ENCODE measurements around the gene SMPDL3B.
"Not testable (repeated sequence)": the region's sequence is repeated elsewhere in the genome, so short reads cannot be mapped to it uniquely, and the experiment has no call there.

The SMPDL3B gene

DNA sequence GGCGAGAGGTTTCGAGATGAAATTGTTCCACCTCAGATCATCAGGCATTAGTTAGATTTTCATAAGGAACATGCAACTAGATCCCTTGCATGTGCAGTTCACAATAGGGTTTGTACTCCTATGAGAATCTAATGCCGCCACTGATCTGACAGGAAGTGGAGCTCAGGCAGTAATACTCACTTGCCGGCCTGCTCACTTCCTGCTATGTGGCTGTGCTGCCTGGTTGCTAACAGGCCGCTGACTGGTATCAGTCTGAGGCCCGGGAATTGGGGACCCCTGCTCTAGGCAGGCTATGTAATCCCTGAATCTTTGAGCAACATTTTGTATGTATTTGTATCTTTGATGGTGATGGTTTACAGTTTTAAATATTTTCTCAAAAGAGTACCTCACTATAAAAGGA, 57.5 kb downstream of the SMPDL3B start:
- no peak overlapping the region for H3K4me2 ChIP-seq (ENCODE audit: low read length)
- H4K20me1 ChIP-seq (ENCODE audit: control insufficient read depth, insufficient read depth, low read depth, low read length): no peaks in the 10 kb centered on the region
- TF ChIP-seq, protein P1, sequence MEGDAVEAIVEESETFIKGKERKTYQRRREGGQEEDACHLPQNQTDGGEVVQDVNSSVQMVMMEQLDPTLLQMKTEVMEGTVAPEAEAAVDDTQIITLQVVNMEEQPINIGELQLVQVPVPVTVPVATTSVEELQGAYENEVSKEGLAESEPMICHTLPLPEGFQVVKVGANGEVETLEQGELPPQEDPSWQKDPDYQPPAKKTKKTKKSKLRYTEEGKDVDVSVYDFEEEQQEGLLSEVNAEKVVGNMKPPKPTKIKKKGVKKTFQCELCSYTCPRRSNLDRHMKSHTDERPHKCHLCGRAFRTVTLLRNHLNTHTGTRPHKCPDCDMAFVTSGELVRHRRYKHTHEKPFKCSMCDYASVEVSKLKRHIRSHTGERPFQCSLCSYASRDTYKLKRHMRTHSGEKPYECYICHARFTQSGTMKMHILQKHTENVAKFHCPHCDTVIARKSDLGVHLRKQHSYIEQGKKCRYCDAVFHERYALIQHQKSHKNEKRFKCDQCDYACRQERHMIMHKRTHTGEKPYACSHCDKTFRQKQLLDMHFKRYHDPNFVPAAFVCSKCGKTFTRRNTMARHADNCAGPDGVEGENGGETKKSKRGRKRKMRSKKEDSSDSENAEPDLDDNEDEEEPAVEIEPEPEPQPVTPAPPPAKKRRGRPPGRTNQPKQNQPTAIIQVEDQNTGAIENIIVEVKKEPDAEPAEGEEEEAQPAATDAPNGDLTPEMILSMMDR (IDR thresholded peaks at IDR 0.05; ENCODE audit: low read depth, low read length, poor library complexity, severe bottlenecking): no peak
- TF ChIP-seq EZH2phosphoT487 (IDR thresholded peaks at IDR 0.05; ENCODE audit: borderline replicate concordance, low read length): no peak
- no peaks in the 10 kb centered on the region for H3K79me2 ChIP-seq (ENCODE audit: control insufficient read depth, low read length)
- H3K9me3 ChIP-seq (ENCODE audit: control insufficient read depth, insufficient read depth, low read length): no peaks in the 10 kb centered on the region
- H3F3A ChIP-seq (ENCODE audit: control insufficient read depth, insufficient read depth): no peaks in the 10 kb centered on the region
- H3K27me3 ChIP-seq (ENCODE audit: control insufficient read depth, low read length): no peaks in the 10 kb centered on the region
- H3K27ac ChIP-seq (ENCODE audit: low read depth, low read length): no peak overlapping the region
- peaks cover 91% of the 10 kb centered on the region for H3K36me3 ChIP-seq (ENCODE audit: control insufficient read depth, low read length)
- no peaks in the 10 kb centered on the region for H3K4me1 ChIP-seq (ENCODE audit: control insufficient read depth, low read length)
- H3K9me2 ChIP-seq (replicated peaks; ENCODE audit: control insufficient read depth, low read length): no peaks in the 10 kb centered on the region
- no peak overlapping the region for H3K4me3 ChIP-seq (ENCODE audit: low read length)

DNA sequence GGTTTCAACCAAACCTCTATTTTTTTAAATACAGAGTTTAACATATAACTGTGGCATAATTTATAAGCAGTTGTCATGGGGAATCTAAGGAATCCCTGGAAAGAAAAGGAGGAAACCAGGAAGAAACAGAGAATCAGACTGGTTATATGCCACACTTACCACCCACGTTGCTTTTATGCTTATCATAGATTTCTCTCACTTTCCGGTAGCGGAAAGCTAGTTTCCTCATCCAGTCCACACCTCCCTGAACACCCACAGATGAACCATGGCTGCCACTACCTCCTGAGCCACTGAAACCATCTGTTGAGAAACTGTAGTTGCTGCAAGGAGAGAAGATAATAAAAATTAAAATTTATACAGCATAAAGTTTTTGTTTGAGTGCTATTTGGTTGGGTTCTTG, 58.4 kb downstream of the SMPDL3B start:
- no peak overlapping the region for H3K4me2 ChIP-seq (ENCODE audit: low read length)
- no peaks in the 10 kb centered on the region for H3K27me3 ChIP-seq (ENCODE audit: control insufficient read depth, low read length)
- no peaks in the 10 kb centered on the region for H4K20me1 ChIP-seq (ENCODE audit: control insufficient read depth, insufficient read depth, low read depth, low read length)
- no peaks in the 10 kb centered on the region for H3K9me3 ChIP-seq (ENCODE audit: control insufficient read depth, insufficient read depth, low read length)
- peaks cover 91% of the 10 kb centered on the region for H3K36me3 ChIP-seq (ENCODE audit: control insufficient read depth, low read length)
- H3K79me2 ChIP-seq (ENCODE audit: control insufficient read depth, low read length): no peaks in the 10 kb centered on the region
- no peaks in the 10 kb centered on the region for H3K4me1 ChIP-seq (ENCODE audit: control insufficient read depth, low read length)
- H3F3A ChIP-seq (ENCODE audit: control insufficient read depth, insufficient read depth): no peaks in the 10 kb centered on the region
- H3K4me3 ChIP-seq (ENCODE audit: low read length): no peak overlapping the region
- no peaks in the 10 kb centered on the region for H3K9me2 ChIP-seq (replicated peaks; ENCODE audit: control insufficient read depth, low read length)
- H3K27ac ChIP-seq (ENCODE audit: low read depth, low read length): no peak overlapping the region
- TF ChIP-seq, protein P1 (IDR thresholded peaks at IDR 0.05; ENCODE audit: low read depth, low read length, poor library complexity, severe bottlenecking): no peak
- no peak for TF ChIP-seq EZH2phosphoT487 (IDR thresholded peaks at IDR 0.05; ENCODE audit: borderline replicate concordance, low read length)

DNA sequence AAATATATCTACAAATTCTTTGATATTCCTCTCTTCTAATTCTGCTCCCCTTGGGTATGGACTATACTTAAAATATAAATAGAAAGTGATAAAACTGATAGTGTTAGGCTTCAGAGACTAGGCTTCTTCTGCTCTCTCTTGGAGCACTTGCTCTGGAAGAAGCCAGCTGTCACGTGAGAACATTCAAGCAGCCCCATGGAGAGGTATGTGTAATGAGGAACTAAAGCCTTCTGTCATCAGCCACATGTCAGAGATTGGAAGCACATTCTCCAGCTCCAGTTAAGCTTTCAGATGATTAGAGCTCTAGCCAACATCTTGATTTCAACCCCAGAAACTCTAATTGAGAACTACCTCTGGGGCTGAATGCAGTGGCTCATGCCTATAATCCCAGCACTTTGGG, 59.3 kb downstream of the SMPDL3B start:
- Histone ChIP-seq H3F3A (ENCODE audit: control insufficient read depth, insufficient read depth) (no peaks in the 10 kb centered on the region), H3K27ac (ENCODE audit: low read depth, low read length) (no peak overlapping the region), H3K9me2 (replicated peaks; ENCODE audit: control insufficient read depth, low read length) (no peaks in the 10 kb centered on the region), H3K4me2 (ENCODE audit: low read length) (no peak overlapping the region), H3K36me3 (ENCODE audit: control insufficient read depth, low read length) (peaks cover 87% of the 10 kb centered on the region), H3K4me3 (ENCODE audit: low read length) (no peak overlapping the region), H3K27me3 (ENCODE audit: control insufficient read depth, low read length) (no peaks in the 10 kb centered on the region), H3K4me1 (ENCODE audit: control insufficient read depth, low read length) (no peaks in the 10 kb centered on the region), H3K9me3 (ENCODE audit: control insufficient read depth, insufficient read depth, low read length) (no peaks in the 10 kb centered on the region), H3K79me2 (ENCODE audit: control insufficient read depth, low read length) (no peaks in the 10 kb centered on the region), H4K20me1 (ENCODE audit: control insufficient read depth, insufficient read depth, low read depth, low read length) (no peaks in the 10 kb centered on the region)
- TF ChIP-seq, protein P1 (IDR thresholded peaks at IDR 0.05; ENCODE audit: low read depth, low read length, poor library complexity, severe bottlenecking): no peak
- no peak for TF ChIP-seq EZH2phosphoT487 (IDR thresholded peaks at IDR 0.05; ENCODE audit: borderline replicate concordance, low read length)

DNA sequence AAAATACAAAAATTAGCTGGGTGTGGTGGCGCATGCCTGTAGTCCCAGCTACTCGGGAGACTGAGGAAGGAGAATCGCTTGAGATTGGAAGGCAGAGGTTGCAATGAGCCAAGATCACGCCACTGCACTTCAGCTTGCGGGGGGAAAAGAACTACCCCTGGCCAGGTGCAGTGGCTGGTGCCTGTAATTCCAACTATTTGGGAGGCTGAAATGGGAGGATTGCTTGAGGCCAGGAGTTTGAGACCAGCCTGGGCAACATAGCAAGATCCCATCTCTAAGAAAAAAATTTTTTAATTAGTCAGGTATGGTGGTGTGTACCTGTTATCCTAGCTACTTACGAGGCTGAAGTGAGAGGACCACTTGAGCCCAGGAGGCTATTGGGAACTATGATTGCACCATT, 59.7 kb downstream of the SMPDL3B start:
- not testable (repeated sequence) for H3K4me3 ChIP-seq (ENCODE audit: low read length); H3K4me1 ChIP-seq (ENCODE audit: control insufficient read depth, low read length); H3K4me2 ChIP-seq (ENCODE audit: low read length); H3K9me2 ChIP-seq (replicated peaks; ENCODE audit: control insufficient read depth, low read length); H3K79me2 ChIP-seq (ENCODE audit: control insufficient read depth, low read length); H3K27ac ChIP-seq (ENCODE audit: low read depth, low read length); H3F3A ChIP-seq (ENCODE audit: control insufficient read depth, insufficient read depth); H4K20me1 ChIP-seq (ENCODE audit: control insufficient read depth, insufficient read depth, low read depth, low read length); H3K27me3 ChIP-seq (ENCODE audit: control insufficient read depth, low read length); H3K9me3 ChIP-seq (ENCODE audit: control insufficient read depth, insufficient read depth, low read length)
- H3K36me3 ChIP-seq (ENCODE audit: control insufficient read depth, low read length): peaks cover 85% of the 10 kb centered on the region
